Effector memory CD8-positive, alpha-beta T cell (primary cell): ENCODE measurements around the gene KIF17.

Source experiments
- ATAC-seq: fragments of 150-1000 bp; cut with Tn5 transposase; replicated peaks from 2 replicates; pipeline ENCODE4 v1.10.0; 2021; ENCODE audit warnings: mild to moderate bottlenecking, moderate library complexity
- DNase-seq, 3 experiments: peaks; one replicate each; pipeline ENCODE4 v3.0.0; 2021
- H3K27ac Mint-ChIP-seq, 2 donors: one replicate each; pipeline ENCODE4 v1.8.0; 2022; ENCODE audit warnings: mild to moderate bottlenecking in 2 of 2, mixed read lengths in 2 of 2, moderate library complexity in 2 of 2
- H3K27me3 Mint-ChIP-seq, 2 donors: one replicate each; pipeline ENCODE4 v1.8.0; 2022; ENCODE audit warnings: mixed read lengths in 2 of 2
- H3K36me3 Mint-ChIP-seq: one replicate; pipeline ENCODE4 v1.8.0; 2022; ENCODE audit warnings: mild to moderate bottlenecking, moderate library complexity, mixed read lengths; ENCODE audit not compliant: insufficient read depth
- H3K4me1 Mint-ChIP-seq, 2 donors: one replicate each; pipeline ENCODE4 v1.8.0; 2022; ENCODE audit warnings: low read depth in 2 of 2, mixed read lengths in 2 of 2
- H3K4me3 Mint-ChIP-seq, 2 donors: one replicate each; pipeline ENCODE4 v1.8.0; 2022; ENCODE audit warnings: mild to moderate bottlenecking in 2 of 2, mixed read lengths in 2 of 2, moderate library complexity in 2 of 2
- H3K9me3 Mint-ChIP-seq, 2 donors: one replicate each; pipeline ENCODE4 v1.8.0; 2022; ENCODE audit warnings: mixed read lengths in 2 of 2

The KIF17 gene

DNA sequence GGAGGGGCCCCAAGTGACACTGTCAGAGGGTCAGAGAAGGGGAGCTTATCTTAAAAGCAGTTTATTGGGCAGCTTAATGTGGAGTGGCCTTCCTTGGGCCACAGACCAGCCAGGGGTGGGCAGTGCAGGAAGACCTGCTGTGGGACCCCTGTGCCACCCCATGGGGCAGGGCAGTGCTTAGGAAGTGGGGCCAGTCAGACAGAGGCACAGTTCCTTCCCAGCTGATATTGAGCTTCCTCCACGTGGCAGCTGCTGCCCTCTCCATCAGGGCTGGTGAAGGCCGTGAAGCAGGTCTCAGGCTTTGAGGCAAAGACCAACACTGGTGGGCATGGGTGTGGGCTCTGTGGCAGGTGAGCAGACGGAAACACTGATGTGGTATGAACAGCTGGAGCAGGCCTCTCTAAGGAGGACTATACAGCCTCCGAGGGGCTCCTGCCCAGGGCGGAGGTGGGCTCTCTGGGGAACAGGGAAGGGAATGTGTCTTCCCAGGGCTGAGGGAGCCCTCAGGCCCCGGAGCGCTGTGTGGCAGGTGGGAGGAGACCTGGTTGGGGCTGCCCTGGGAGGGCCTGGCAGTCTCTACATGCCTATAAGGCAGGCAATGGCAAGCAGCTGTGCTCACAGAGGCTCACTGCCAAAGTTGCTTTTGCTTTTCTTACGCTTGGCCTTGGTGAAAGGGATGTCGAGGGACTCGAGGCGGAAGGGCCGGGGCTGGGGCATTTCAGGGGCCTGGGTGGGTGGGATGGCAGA, 53.7 kb downstream of the KIF17 start:
- DNase-seq: no peak
- no peaks in the 10 kb centered on the region for H3K9me3 Mint-ChIP-seq
- ATAC-seq: no peak
- no peaks in the 10 kb centered on the region for H3K27me3 Mint-ChIP-seq
- H3K4me1 Mint-ChIP-seq: peaks cover 35% of the 10 kb centered on the region in 2 donors
- H3K27ac Mint-ChIP-seq: no peak overlapping the region
- H3K4me3 Mint-ChIP-seq: no peak overlapping the region
- H3K36me3 Mint-ChIP-seq: peaks cover 12% of the 10 kb centered on the region

DNA sequence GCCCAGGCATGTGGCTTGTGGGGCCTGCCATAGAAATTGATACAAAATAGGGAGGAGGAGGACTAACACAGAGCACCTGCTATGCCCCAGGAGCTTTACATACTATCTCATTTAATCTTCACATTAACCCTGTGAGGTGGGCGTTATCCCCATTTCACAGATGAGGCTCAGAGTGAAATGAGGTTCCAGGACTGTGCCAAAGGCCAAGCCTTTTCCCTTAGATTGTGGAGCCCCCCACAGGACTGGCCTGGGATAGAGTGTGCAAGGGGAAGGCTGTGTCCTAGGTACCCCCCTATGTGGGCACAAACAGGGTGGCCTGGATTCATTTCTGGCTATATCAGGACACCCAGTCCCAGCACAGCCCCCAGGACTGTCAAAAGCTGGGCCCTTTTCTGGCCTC, 54.4 kb downstream of the KIF17 start:
- H3K27ac Mint-ChIP-seq: peak overlapping the region in 1 of 2 donors; percentile 95
- ATAC-seq: no peak

DNA sequence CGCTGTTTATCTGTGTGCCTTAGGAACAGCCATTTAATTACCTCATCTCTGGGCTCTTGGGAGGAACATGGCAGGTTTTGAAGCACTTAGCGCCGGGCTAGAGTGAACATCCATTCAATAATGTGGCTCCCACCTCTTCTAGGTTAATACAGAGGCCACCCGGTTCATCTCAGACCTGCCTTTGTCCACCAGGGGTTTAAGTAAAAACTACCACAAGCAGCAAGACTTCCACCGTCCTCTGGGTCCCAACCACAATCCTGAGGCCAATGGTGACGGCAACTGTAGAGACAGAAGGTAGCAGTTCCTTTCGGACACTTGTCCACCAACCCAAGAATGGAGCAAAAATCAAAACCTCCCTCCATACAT, 55.7 kb downstream of the KIF17 start:
- H3K9me3 Mint-ChIP-seq: no peaks in the 10 kb centered on the region
- H3K4me1 Mint-ChIP-seq: peaks cover 38 to 46% of the 10 kb centered on the region in 2 donors
- H3K27me3 Mint-ChIP-seq: no peaks in the 10 kb centered on the region
- peak overlapping the region; percentile 95 to 99 for H3K27ac Mint-ChIP-seq
- peak overlapping the region; percentile 96 to 99 for H3K4me3 Mint-ChIP-seq
- ATAC-seq: no peak
- no peak for DNase-seq
- H3K36me3 Mint-ChIP-seq: peaks cover 24% of the 10 kb centered on the region

More for the DNA sequence above, 54.4 kb downstream of the KIF17 start:
- no peak for DNase-seq
- no peaks in the 10 kb centered on the region for H3K27me3 Mint-ChIP-seq
- peaks cover 35 to 43% of the 10 kb centered on the region in 2 donors for H3K4me1 Mint-ChIP-seq
- H3K36me3 Mint-ChIP-seq: peaks cover 19% of the 10 kb centered on the region
- no peaks in the 10 kb centered on the region for H3K9me3 Mint-ChIP-seq
- peak overlapping the region; percentile 96 to 99 for H3K4me3 Mint-ChIP-seq

DNA sequence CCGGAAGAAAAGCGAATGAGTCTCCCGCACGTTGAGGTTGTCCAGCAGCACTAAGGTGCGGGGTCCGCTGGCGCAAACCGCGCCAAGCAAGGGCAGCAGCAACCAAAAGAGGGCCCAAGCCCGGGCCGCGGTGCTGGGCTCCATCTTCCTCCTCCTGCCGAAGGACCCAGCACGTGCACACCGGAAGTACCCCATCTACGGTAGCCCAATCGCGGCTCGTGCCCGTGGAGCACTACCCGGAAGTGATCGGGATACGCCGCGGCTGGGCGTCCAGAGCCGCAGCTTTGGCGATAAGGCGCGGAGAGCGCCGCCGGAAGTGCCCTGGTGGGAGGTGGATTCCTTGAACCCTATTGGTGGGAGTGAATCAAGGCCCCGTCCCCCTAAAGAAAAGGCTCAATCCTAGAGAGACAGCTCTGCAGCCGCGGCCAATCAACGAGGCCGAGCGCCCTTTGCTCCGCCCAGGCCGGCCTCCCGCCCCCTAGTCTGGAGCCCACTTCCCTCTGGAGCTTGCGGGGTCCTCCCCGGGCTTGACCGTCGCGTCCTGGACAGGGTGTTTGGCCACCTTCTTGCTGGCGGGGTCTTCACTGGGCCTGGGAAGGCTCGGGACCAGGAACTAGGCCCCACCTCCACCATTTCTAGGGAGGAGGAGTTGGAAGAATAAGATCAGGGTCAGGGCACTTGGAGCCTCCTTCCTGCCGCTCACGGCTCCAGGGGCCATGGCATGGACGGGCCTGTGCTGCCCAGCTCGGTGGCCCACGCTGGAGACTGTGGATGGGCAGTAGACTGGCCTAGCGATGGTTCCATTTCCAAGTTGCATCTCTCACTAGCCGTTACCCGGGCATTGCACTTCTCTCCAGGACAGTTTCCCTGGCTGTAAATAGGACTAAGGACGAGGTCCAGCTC, 56.3 kb downstream of the KIF17 start, which contains the start of gene DDOST:
Gene DDOST, minus strand, starts transcription at position 163 of the 903 bp plus-strand sequence. Its CDS starts 19 bp downstream, at position 144.
- peaks cover 41 to 48% of the 10 kb centered on the region in 2 donors for H3K4me1 Mint-ChIP-seq
- H3K27me3 Mint-ChIP-seq: no peaks in the 10 kb centered on the region
- H3K27ac Mint-ChIP-seq: peak within 1 kb of the TSS; percentile 95 to 99
- DNase-seq (peak; percentile 88 to 91 (median 89)), ATAC-seq (peak; percentile 95)
- H3K36me3 Mint-ChIP-seq: peaks cover 28% of the 10 kb centered on the region
- H3K9me3 Mint-ChIP-seq: no peaks in the 10 kb centered on the region
- peak within 1 kb of the TSS; percentile 96 to 99 for H3K4me3 Mint-ChIP-seq

DNA sequence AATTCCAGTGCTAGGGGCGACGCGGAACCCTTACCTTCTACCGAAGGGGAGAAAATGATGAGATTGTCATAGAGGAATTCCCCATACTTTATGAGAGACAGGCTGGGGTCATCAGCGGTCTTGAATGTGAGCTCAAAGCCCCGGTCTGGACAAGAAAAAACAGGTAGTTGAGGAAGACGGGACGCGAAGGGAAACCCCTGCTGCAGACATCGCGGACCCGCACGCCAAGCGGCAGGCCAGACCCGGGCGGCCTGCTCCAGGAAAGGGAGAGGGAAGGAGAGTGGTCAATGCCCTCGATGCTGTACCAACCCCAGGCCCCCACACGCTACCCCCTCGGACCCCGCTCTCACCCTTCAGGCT, 57.0 kb downstream of the KIF17 start:
- peak; percentile 17 to 23 (median 21) for DNase-seq
- Mint-ChIP-seq H3K9me3 (no peaks in the 10 kb centered on the region), H3K27ac (peak overlapping the region; percentile 95 to 99), H3K4me3 (peak overlapping the region; percentile 96 to 99), H3K27me3 (no peaks in the 10 kb centered on the region), H3K36me3 (peaks cover 35% of the 10 kb centered on the region), H3K4me1 (peaks cover 41 to 50% of the 10 kb centered on the region in 2 donors)
- peak; percentile 2 for ATAC-seq

DNA sequence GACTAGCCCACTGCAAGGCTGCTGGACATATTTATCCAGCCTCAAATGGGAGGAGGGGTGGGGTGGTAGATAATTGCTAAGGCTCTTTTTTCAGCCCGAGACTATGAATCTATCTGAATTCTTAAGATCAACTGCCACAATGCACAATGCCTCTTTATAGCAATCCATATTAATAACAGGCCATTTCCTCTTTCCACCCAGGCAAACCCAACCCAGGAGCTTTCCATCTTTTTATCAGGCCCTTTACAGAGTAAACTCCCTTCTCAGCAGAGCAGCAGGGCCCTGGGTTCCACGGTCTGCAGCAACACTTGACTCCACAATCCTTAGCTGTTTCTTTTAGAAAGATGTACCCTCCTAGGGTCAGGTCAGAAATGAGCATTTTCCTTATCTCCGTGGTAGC, 57.4 kb downstream of the KIF17 start:
- no peaks in the 10 kb centered on the region for H3K27me3 Mint-ChIP-seq
- peak overlapping the region; percentile 96 to 99 for H3K4me3 Mint-ChIP-seq
- peaks cover 39% of the 10 kb centered on the region for H3K36me3 Mint-ChIP-seq
- H3K9me3 Mint-ChIP-seq: no peaks in the 10 kb centered on the region
- ATAC-seq (no peak), DNase-seq (no peak)
- peaks cover 41 to 50% of the 10 kb centered on the region in 2 donors for H3K4me1 Mint-ChIP-seq
- peak overlapping the region; percentile 95 to 99 for H3K27ac Mint-ChIP-seq

DNA sequence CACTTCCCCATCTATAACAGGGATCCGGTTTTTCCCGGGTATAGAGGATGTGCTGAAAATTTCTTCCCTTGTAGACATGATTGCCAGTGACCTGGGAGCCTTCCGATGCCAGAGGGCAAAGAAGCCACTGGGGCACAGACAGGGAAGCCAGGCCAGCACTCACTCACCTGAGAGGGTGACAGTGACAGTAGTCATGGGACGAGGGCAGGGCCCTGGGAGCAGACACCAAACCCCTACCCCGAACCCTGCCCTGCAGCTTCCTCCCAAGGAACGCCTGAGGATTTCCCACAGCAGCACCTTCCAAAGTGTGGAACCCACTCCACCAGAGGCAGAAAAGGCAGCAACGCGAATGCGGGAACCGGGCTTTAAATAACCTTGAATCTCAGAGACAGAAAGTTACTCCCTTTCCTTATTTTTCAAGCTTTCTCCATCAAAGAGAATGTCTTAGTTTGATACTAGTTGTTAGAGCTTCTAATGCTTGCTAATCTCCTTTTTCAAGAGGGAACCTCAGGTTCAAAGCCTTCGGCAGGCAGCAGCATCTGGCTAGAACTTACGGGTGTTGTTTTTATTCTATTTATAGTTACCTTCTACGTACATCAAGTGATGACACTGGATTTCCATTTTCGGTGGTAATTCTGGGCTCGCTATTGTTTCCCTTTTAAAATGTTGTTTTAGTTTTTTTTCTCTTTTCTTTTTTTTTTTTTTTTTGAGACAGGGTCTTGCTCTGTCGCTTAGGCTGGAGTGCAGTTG, 59.5 kb downstream of the KIF17 start:
- Mint-ChIP-seq H3K36me3 (peaks cover 55% of the 10 kb centered on the region), H3K27me3 (no peaks in the 10 kb centered on the region), H3K9me3 (no peaks in the 10 kb centered on the region), H3K4me3 (no peak overlapping the region), H3K27ac (peak overlapping the region; percentile 95 to 99), H3K4me1 (peaks cover 41 to 50% of the 10 kb centered on the region in 2 donors)
- DNase-seq (no peak), ATAC-seq (no peak)

DNA sequence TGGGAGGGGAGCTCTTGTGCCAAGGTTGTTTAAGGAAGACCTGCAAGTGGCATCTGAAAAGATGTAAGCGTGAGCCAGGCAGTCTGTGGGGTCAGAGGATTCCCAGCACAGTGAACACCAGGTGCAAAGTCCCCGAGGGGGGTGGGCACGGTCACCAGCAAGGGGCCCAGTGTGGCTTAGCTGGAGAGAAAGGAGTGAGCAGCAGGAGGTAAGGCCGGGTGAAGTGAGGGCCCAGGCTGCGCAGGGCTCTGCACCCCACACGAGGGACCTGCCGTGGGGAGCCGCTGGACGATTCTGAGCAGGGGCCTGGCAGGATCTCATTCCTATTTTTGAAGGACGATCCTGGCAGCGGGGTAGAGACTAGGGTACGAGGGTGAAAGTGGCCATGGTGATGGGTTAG, 60.8 kb downstream of the KIF17 start:
- ATAC-seq (no peak), DNase-seq (no peak)
- Mint-ChIP-seq H3K27me3 (no peaks in the 10 kb centered on the region), H3K27ac (no peak overlapping the region), H3K36me3 (peaks cover 67% of the 10 kb centered on the region), H3K4me1 (peaks cover 34 to 41% of the 10 kb centered on the region in 2 donors), H3K4me3 (no peak overlapping the region), H3K9me3 (no peaks in the 10 kb centered on the region)

DNA sequence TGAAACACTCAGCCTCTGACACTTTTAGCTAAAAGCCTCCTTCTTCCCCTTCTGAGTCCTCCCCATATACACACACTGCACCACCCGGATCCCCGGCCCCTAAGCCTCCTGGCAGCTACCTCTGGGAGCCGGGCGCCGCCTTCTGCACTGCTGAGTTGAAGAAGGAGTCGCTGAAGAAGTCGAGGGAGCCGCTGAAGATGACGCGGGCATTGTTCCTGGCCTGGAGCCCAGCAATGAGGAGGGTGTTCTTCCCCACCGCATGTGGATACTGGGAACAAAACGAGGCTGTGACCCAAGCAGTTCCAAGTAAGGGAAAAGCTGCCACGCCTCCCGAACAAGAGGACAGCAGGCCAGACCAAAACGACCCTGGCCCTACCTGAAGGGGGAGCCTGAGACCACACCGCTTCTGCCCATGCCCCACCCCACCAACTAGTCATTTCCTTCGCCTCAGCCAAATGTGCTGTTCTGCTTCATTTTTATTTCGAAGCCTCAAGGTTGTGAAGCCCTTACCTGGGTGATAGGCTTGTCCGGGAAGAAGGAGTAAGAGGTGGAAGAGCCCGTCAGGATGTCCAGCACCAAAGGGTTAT, 63.6 kb downstream of the KIF17 start:
- peaks cover 11 to 20% of the 10 kb centered on the region in 2 donors for H3K4me1 Mint-ChIP-seq
- H3K27me3 Mint-ChIP-seq: no peaks in the 10 kb centered on the region
- H3K36me3 Mint-ChIP-seq: peaks cover 74% of the 10 kb centered on the region
- DNase-seq: no peak
- H3K4me3 Mint-ChIP-seq: no peak overlapping the region
- H3K9me3 Mint-ChIP-seq: no peaks in the 10 kb centered on the region
- no peak overlapping the region for H3K27ac Mint-ChIP-seq
- no peak for ATAC-seq

DNA sequence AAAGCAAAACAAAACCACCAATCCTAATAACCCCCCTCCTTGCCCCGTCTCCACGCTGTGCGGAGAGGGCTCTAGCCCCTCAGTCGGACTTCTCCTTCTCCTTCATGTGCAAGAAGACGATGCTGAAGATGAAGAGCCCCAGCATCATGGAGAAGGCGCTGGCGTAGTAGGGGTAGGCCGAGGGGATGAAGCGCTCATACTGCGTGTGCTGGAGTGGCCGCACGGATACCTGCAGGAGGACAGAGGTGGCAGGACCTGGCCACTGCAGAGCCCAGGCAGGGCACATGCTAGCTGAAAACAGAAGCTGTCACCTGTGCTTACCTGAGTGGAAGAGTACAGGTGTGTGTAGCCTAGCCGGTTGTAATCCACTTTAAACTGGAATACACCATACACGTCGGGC, 65.5 kb downstream of the KIF17 start:
- Mint-ChIP-seq H3K4me1 (peaks cover 9 to 10% of the 10 kb centered on the region in 2 donors), H3K4me3 (no peak overlapping the region), H3K9me3 (no peaks in the 10 kb centered on the region), H3K36me3 (peaks cover 68% of the 10 kb centered on the region), H3K27ac (no peak overlapping the region), H3K27me3 (no peaks in the 10 kb centered on the region)
- DNase-seq (no peak), ATAC-seq (no peak)

DNA sequence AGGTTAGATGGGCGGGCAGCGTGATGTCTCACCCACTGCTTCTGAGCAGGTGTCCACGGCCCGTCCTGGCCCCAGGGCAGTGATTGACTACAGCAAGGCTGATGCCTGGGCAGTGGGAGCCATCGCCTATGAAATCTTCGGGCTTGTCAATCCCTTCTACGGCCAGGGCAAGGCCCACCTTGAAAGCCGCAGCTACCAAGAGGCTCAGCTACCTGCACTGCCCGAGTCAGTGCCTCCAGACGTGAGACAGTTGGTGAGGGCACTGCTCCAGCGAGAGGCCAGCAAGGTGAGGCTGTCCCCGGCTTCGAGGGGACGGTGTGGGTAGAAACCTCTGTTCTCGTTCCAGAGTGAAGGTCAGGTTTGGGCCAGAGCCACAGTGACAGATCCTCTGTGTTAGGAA, 68.9 kb downstream of the KIF17 start:
- Mint-ChIP-seq H3K27me3 (no peaks in the 10 kb centered on the region), H3K27ac (no peak overlapping the region), H3K4me1 (peaks cover 0 to 1% of the 10 kb centered on the region in 2 donors), H3K36me3 (peaks cover 51% of the 10 kb centered on the region), H3K4me3 (no peak overlapping the region), H3K9me3 (no peaks in the 10 kb centered on the region)
- ATAC-seq (no peak), DNase-seq (no peak)

DNA sequence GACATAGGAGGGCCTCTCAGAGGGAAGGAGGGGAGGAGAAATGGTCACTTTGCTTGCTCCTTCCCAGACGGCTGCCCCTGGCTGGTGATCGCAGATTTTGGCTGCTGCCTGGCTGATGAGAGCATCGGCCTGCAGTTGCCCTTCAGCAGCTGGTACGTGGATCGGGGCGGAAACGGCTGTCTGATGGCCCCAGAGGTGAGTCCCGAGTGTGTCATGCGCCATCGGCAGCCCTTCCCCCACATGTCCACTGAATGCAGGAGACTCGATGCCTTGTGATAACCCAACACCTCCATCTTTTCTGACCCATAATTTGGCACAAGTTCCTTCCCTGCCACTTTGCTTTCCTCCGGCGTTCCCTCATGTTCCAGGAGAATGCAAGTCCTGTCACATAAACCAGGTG, 69.4 kb downstream of the KIF17 start:
- Mint-ChIP-seq H3K4me3 (no peak overlapping the region), H3K36me3 (peaks cover 46% of the 10 kb centered on the region), H3K27me3 (no peaks in the 10 kb centered on the region), H3K4me1 (peaks cover 0 to 1% of the 10 kb centered on the region in 2 donors), H3K27ac (no peak overlapping the region), H3K9me3 (no peaks in the 10 kb centered on the region)
- DNase-seq (no peak), ATAC-seq (no peak)

DNA sequence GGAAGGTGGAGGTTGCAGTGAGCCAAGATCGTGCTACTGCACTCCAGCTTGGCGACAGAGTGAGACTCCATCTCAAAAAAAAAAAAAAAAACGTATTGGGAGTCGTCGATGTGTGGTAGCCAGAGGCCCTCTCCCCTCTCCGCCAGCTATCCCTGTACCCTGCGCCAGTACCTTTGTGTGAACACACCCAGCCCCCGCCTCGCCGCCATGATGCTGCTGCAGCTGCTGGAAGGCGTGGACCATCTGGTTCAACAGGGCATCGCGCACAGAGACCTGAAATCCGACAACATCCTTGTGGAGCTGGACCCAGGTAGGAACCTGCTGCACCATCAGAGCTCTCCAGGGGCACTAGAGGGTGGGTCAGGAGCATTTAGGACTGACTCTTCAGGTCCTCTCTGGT, 72.4 kb downstream of the KIF17 start:
- Mint-ChIP-seq H3K27ac (peak overlapping the region in 1 of 2 donors; percentile 20), H3K27me3 (no peaks in the 10 kb centered on the region), H3K9me3 (no peaks in the 10 kb centered on the region), H3K36me3 (peaks cover 28% of the 10 kb centered on the region), H3K4me3 (no peak overlapping the region), H3K4me1 (peaks cover under 1 to 1% of the 10 kb centered on the region in 2 donors)
- DNase-seq: no peak
- no peak for ATAC-seq
